ENCODE data around the gene PLXNB1.

The PLXNB1 gene

GRCh38 chr3:48437812-48438211 lies 7.9 kb upstream of the PLXNB1 start:
- in situ Hi-C loops (cut with MboI; ENCODE audit: low sequenced_read_pairs, unreplicated experiment) = loop anchor here (5.0 to 10.0 kb wide), 2 partner anchors 36 to 163 kb away; no protein-coding TSS in a partner anchor
- peak; percentile 22 for DNase-seq (ENCODE audit: low spot score)
- TF ChIP-seq, protein P1, sequence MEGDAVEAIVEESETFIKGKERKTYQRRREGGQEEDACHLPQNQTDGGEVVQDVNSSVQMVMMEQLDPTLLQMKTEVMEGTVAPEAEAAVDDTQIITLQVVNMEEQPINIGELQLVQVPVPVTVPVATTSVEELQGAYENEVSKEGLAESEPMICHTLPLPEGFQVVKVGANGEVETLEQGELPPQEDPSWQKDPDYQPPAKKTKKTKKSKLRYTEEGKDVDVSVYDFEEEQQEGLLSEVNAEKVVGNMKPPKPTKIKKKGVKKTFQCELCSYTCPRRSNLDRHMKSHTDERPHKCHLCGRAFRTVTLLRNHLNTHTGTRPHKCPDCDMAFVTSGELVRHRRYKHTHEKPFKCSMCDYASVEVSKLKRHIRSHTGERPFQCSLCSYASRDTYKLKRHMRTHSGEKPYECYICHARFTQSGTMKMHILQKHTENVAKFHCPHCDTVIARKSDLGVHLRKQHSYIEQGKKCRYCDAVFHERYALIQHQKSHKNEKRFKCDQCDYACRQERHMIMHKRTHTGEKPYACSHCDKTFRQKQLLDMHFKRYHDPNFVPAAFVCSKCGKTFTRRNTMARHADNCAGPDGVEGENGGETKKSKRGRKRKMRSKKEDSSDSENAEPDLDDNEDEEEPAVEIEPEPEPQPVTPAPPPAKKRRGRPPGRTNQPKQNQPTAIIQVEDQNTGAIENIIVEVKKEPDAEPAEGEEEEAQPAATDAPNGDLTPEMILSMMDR (IDR thresholded peaks at IDR 0.05; ENCODE audit: borderline replicate concordance, control extremely low read depth, extremely low read depth, insufficient read depth, missing control alignments) = no peak

- in situ Hi-C loops (cut with MboI; ENCODE audit: low sequenced_read_pairs, unreplicated experiment) = loop anchor here (5.0 to 10.0 kb wide), 2 partner anchors 35 to 162 kb away; no protein-coding TSS in a partner anchor
- TF ChIP-seq, protein P1 (IDR thresholded peaks at IDR 0.05; ENCODE audit: borderline replicate concordance, control extremely low read depth, extremely low read depth, insufficient read depth, missing control alignments) = no peak
- no peak for DNase-seq (ENCODE audit: low spot score)
Measured at GRCh38 chr3:48436855-48437254, 7.0 kb upstream of the PLXNB1 start.

- in situ Hi-C loops (cut with MboI; ENCODE audit: low sequenced_read_pairs, unreplicated experiment) = loop anchor here (5.0 to 10.0 kb wide), 2 partner anchors 34 to 162 kb away; no protein-coding TSS in a partner anchor
- TF ChIP-seq, protein P1 (IDR thresholded peaks at IDR 0.05; ENCODE audit: borderline replicate concordance, control extremely low read depth, extremely low read depth, insufficient read depth, missing control alignments) = peak; percentile 14
- no peak for DNase-seq (ENCODE audit: low spot score)
Measured at GRCh38 chr3:48436477-48436787, 6.5 kb upstream of the PLXNB1 start.

DNA sequence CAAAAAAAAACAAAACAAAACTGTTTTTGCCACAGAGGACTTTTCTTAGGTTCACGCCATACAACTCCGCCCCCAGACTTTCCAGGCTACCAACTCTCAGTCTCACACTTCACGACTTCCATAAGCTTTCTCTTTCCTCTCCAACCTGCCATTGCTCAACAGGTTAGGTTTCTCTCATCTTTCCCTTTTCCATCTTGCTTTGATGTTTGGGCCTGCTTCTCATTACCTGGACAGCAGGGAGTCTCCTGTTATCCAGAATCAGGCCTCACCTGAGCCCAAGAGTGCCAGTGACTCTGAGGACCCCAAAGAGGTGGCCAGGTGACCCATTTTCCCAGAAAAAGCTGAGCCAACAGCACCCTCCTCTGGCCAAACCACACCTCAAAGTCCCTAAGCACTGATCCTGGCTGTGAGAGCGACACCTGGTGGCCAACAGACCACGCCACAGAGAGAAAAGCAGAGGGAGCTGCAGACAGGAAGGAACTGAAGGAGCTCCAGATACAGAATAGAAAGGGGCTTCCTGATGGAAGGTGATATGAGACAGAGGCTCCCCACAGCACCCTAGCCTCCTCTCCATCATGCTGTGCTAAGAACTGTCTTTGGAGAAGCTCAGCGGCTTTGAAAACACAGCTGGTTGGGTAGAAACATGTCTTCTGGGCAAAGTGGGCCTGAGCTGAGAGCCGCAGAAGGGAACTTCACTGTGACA lies 6.0 kb upstream of the PLXNB1 start:
- TF ChIP-seq, protein P1 (IDR thresholded peaks at IDR 0.05; ENCODE audit: borderline replicate concordance, control extremely low read depth, extremely low read depth, insufficient read depth, missing control alignments) = peak; percentile 100
- in situ Hi-C loops (cut with MboI; ENCODE audit: low sequenced_read_pairs, unreplicated experiment) = loop anchor here (5.0 to 10.0 kb wide), 2 partner anchors 34 to 161 kb away; no protein-coding TSS in a partner anchor
- peak; percentile 89 for DNase-seq (ENCODE audit: low spot score)

DNA sequence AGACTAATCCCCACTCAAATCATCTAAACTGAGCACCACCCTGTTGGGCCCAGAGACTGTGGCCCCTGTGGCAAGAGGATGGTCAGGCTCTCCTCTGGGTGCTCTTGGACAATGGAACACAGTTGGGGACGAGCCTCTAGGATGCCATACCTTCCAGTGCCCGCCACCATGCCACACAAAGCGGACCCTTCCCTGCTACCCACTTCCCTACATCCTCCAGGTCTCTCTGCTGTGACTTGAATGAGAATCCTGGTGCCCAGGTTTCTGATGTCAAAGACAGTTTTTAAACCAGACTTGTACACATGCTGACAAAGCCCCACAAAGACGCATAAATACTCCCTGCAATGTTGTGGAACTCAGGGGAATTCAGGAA lies 5.3 kb upstream of the PLXNB1 start:
- TF ChIP-seq, protein P1 (IDR thresholded peaks at IDR 0.05; ENCODE audit: borderline replicate concordance, control extremely low read depth, extremely low read depth, insufficient read depth, missing control alignments) = no peak
- in situ Hi-C loops (cut with MboI; ENCODE audit: low sequenced_read_pairs, unreplicated experiment) = loop anchor here (5.0 to 10.0 kb wide), 2 partner anchors 33 to 160 kb away; no protein-coding TSS in a partner anchor
- DNase-seq (ENCODE audit: low spot score) = no peak

- DNase-seq (ENCODE audit: low spot score) = no peak
- TF ChIP-seq, protein P1 (IDR thresholded peaks at IDR 0.05; ENCODE audit: borderline replicate concordance, control extremely low read depth, extremely low read depth, insufficient read depth, missing control alignments) = no peak
- in situ Hi-C loops (cut with MboI; ENCODE audit: low sequenced_read_pairs, unreplicated experiment) = loop anchor here (5.0 to 10.0 kb wide), 2 partner anchors 32 to 160 kb away; no protein-coding TSS in a partner anchor
Measured at GRCh38 chr3:48434591-48435222, 4.8 kb upstream of the PLXNB1 start.

Measured in GM13976 (cell line).